ENCODE data around the gene BTNL9.
"Not testable (repeated sequence)": the region's sequence is repeated elsewhere in the genome, so short reads cannot be mapped to it uniquely, and the experiment has no call there.

Gene BTNL9

GRCh38 chr5:181039931-181040630 is at the start of gene BTNL9:
Gene BTNL9, plus strand, starts transcription at chr5:181040266. Its CDS starts 5,224 bp downstream, at chr5:181045490.
- DNase-seq: no peak

GRCh38 chr5:180990882-180991242 is 49.2 kb upstream of the BTNL9 start:
- DNase-seq: no peak

- no peak for DNase-seq
Measured at GRCh38 chr5:181001947-181002346, 38.1 kb upstream of the BTNL9 start.

GRCh38 chr5:181005791-181006190 is 34.3 kb upstream of the BTNL9 start:
- no peak for DNase-seq

- no peak for DNase-seq
Measured at GRCh38 chr5:181008136-181008535, 31.9 kb upstream of the BTNL9 start.

GRCh38 chr5:181010018-181010417 is 30.0 kb upstream of the BTNL9 start:
- DNase-seq: not testable (repeated sequence)

GRCh38 chr5:181014654-181015053 is 25.4 kb upstream of the BTNL9 start:
- DNase-seq: not testable (repeated sequence)

- DNase-seq: not testable (repeated sequence)
Measured at GRCh38 chr5:181017448-181017847, 22.6 kb upstream of the BTNL9 start.

- DNase-seq: no peak
Measured at GRCh38 chr5:181020688-181021087, 19.4 kb upstream of the BTNL9 start.

GRCh38 chr5:181024245-181025064 is 15.6 kb upstream of the BTNL9 start:
- no peak for DNase-seq

GRCh38 chr5:181027452-181028031 is 12.5 kb upstream of the BTNL9 start:
- no peak for DNase-seq

GRCh38 chr5:181028032-181028819 is 11.8 kb upstream of the BTNL9 start:
- no peak for DNase-seq

GRCh38 chr5:181031716-181032115 is 8.3 kb upstream of the BTNL9 start:
- DNase-seq: no peak

GRCh38 chr5:181035991-181036815 is 3.9 kb upstream of the BTNL9 start:
- DNase-seq: no peak

- DNase-seq: no peak
Measured at GRCh38 chr5:181036816-181037364, 3.2 kb upstream of the BTNL9 start.

- DNase-seq: no peak
Measured at GRCh38 chr5:181037365-181037861, 2.7 kb upstream of the BTNL9 start.

- DNase-seq: no peak
Measured at GRCh38 chr5:181039471-181039870, 595 bp upstream of the BTNL9 start.

GRCh38 chr5:181040631-181040945 is 522 bp downstream of the BTNL9 start:
- DNase-seq: no peak

GRCh38 chr5:181041043-181041442 is 977 bp downstream of the BTNL9 start:
- DNase-seq: no peak

- DNase-seq: no peak
Measured at GRCh38 chr5:181042036-181042713, 2.1 kb downstream of the BTNL9 start.

- no peak for DNase-seq
Measured at GRCh38 chr5:181042722-181043121, 2.7 kb downstream of the BTNL9 start.
